Limb (tissue), 2 donors: Measurements from ENCODE around the gene FGFR1OP2.
"Not testable (repeated sequence)": the region's sequence is repeated elsewhere in the genome, so short reads cannot be mapped to it uniquely, and the experiment has no call there.

ENCODE experiments used
- DNase-seq, 2 donors: peaks; one replicate each; pipeline ENCODE4 v3.0.0-alpha.2; 2016; ENCODE audit errors: extremely low spot score in 2 of 2

FGFR1OP2 gene

GRCh38 chr12:26940516-26941214, 2.4 kb downstream of the FGFR1OP2 start:
- no peak for DNase-seq

- no peak for DNase-seq
These were observed 2.9 kb downstream of the FGFR1OP2 start for GRCh38 chr12:26941215-26941594.

- DNase-seq = no peak
These were observed 10.0 kb downstream of the FGFR1OP2 start for GRCh38 chr12:26948309-26948708.

GRCh38 chr12:26953447-26953846, 15.2 kb downstream of the FGFR1OP2 start:
- no peak for DNase-seq

GRCh38 chr12:26954027-26954426, 15.8 kb downstream of the FGFR1OP2 start:
- DNase-seq = no peak

- DNase-seq = not testable (repeated sequence)
These were observed 23.1 kb downstream of the FGFR1OP2 start for GRCh38 chr12:26961391-26961790.

GRCh38 chr12:26961803-26962202, 23.5 kb downstream of the FGFR1OP2 start:
- no peak for DNase-seq

GRCh38 chr12:26963413-26963812, 25.1 kb downstream of the FGFR1OP2 start:
- no peak for DNase-seq

- no peak for DNase-seq
These were observed 28.6 kb downstream of the FGFR1OP2 start for GRCh38 chr12:26966842-26967241.

GRCh38 chr12:26970136-26970535, 31.9 kb downstream of the FGFR1OP2 start:
- no peak for DNase-seq

- no peak for DNase-seq
These were observed 33.7 kb downstream of the FGFR1OP2 start for GRCh38 chr12:26971963-26972362.

GRCh38 chr12:26976687-26977086, 38.4 kb downstream of the FGFR1OP2 start:
- DNase-seq = no peak

GRCh38 chr12:26978801-26979200, 40.5 kb downstream of the FGFR1OP2 start:
- DNase-seq = no peak

- no peak for DNase-seq
These were observed 41.5 kb downstream of the FGFR1OP2 start for GRCh38 chr12:26979733-26980132.

GRCh38 chr12:26982866-26983265, 44.6 kb downstream of the FGFR1OP2 start:
- DNase-seq = no peak

- DNase-seq = no peak
These were observed 49.6 kb downstream of the FGFR1OP2 start for GRCh38 chr12:26987634-26988424.

GRCh38 chr12:26988703-26989102, 50.4 kb downstream of the FGFR1OP2 start:
- DNase-seq = no peak

- DNase-seq = no peak
These were observed 51.6 kb downstream of the FGFR1OP2 start for GRCh38 chr12:26989873-26990272.

- no peak for DNase-seq
These were observed 53.6 kb downstream of the FGFR1OP2 start for GRCh38 chr12:26991826-26992225.

- no peak for DNase-seq
These were observed 55.8 kb downstream of the FGFR1OP2 start for GRCh38 chr12:26994109-26994508.

- no peak for DNase-seq
These were observed 57.4 kb downstream of the FGFR1OP2 start for GRCh38 chr12:26995706-26996105.

GRCh38 chr12:26997003-26997402, 58.7 kb downstream of the FGFR1OP2 start:
- DNase-seq = no peak

- no peak for DNase-seq
These were observed 62.7 kb downstream of the FGFR1OP2 start for GRCh38 chr12:27000961-27001360.
